H1 (cell line): Measurements from ENCODE around the gene TSPAN2. TPM values are rescaled to one million over a fixed set of nuclear protein-coding genes. Genes with fewer than 3 reads are reported as not detected.

Experiments used
- POLR2A ChIP-seq, 2 experiments: IDR thresholded peaks; 1 replicate in 1 of 2; 2 replicates in 1 of 2; pipeline ENCODE4 v1.6.1; 2011; ENCODE audit warnings: low read depth in 2 of 2, low read length in 2 of 2, mild to moderate bottlenecking in 2 of 2; ENCODE audit errors: control extremely low read depth in 1 of 2
- SIX5 ChIP-seq: IDR thresholded peaks from 2 replicates; pipeline ENCODE4 v1.6.1; 2011; ENCODE audit warnings: mild to moderate bottlenecking, low read depth, low read length
- TEAD4 ChIP-seq: IDR thresholded peaks from 2 replicates; pipeline ENCODE4 v1.6.1; 2012; ENCODE audit warnings: low read depth, low read length, inconsistent platforms, mixed read lengths
- polyA plus RNA-seq, 7 experiments: library from polyadenylated mRNA; depleted of rRNA in 3 of 7; stranded (reverse) in 5 of 7; unstranded in 2 of 7; fragments of >200 nt in 5 of 7; fragments of 200-250 nt in 2 of 7; gene quantifications; 1 replicate in 5 of 7; 2 replicates in 1 of 7; 4 replicates in 1 of 7; pipeline versions ENCODE4 v1.2.1 to v1.2.3, GENCODE V29; 2011 to 2013; ENCODE audit warnings: missing spikeins in 2 of 7, mixed read lengths in 2 of 7
- total RNA-seq: library from RNA; stranded (reverse); fragmentation: NEBNext Ultra II Directional; extraction: Animal tissue kit (Norgen Biotek cat#: 25700); gene quantifications from 2 replicates; pipeline ENCODE4 v1.2.1, GENCODE V29; 2021
- TF ChIP-seq, protein P1 (sequence below), 3 experiments: IDR thresholded peaks; 1 replicate in 2 of 3; 2 replicates in 1 of 3; pipeline versions ENCODE4 v1.5.1 to v1.6.1; 2011; ENCODE audit warnings: low read length in 3 of 3, mild to moderate bottlenecking in 3 of 3, inconsistent platforms in 2 of 3, low read depth in 1 of 3, moderate library complexity in 1 of 3; ENCODE audit not compliant: insufficient read depth in 1 of 3; ENCODE audit errors: control extremely low read depth in 1 of 3

TSPAN2 gene
- total and polyA plus RNA-seq, 2 of the 8 experiments (the other 6 are each of a cell fraction or from before 2014, with no cell fraction given), result 7.4 to 14.2 TPM

- TF ChIP-seq, protein P1, sequence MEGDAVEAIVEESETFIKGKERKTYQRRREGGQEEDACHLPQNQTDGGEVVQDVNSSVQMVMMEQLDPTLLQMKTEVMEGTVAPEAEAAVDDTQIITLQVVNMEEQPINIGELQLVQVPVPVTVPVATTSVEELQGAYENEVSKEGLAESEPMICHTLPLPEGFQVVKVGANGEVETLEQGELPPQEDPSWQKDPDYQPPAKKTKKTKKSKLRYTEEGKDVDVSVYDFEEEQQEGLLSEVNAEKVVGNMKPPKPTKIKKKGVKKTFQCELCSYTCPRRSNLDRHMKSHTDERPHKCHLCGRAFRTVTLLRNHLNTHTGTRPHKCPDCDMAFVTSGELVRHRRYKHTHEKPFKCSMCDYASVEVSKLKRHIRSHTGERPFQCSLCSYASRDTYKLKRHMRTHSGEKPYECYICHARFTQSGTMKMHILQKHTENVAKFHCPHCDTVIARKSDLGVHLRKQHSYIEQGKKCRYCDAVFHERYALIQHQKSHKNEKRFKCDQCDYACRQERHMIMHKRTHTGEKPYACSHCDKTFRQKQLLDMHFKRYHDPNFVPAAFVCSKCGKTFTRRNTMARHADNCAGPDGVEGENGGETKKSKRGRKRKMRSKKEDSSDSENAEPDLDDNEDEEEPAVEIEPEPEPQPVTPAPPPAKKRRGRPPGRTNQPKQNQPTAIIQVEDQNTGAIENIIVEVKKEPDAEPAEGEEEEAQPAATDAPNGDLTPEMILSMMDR (IDR thresholded peaks at IDR 0.05; ENCODE audit: control extremely low read depth in 1 of 3, insufficient read depth in 1 of 3, low read depth in 1 of 3, low read length in 3 of 3), result peak; percentile 79 to 83 (median 82)
- TF ChIP-seq SIX5 (no peak), POLR2A (IDR thresholded peaks at IDR 0.05; ENCODE audit: control extremely low read depth in 1 of 2, low read depth in 2 of 2, low read length in 2 of 2) (no peak), TEAD4 (peak; percentile 40; the same call in 1 of the 2 replicates)
These were observed 23.4 kb upstream of the TSPAN2 start (continued) for GRCh38 chr1:115112496-115113375.
